HepG2 (cell line): ENCODE measurements around the gene TICAM2. TPM values are rescaled to one million over a fixed set of nuclear protein-coding genes. Genes with fewer than 3 reads are reported as not detected.

Experiments used
- AKNA ChIP-seq: sonication (generic); formaldehyde crosslinking; IDR thresholded peaks from 2 replicates; pipeline ENCODE4 v1.4.0; 2020; ENCODE audit warnings: missing genetic modification reagents, borderline replicate concordance
- FOXP1 ChIP-seq, 2 experiments: fragments of 450-650 bp in 1 of 2; IDR thresholded peaks; 2 replicates each; pipeline ENCODE4 v1.6.1; 2017 to 2018; ENCODE audit warnings: antibody characterized with exemption in 1 of 2
- GFI1 ChIP-seq: sonication (generic); formaldehyde crosslinking; IDR thresholded peaks from 2 replicates; pipeline ENCODE4 v1.5.0; 2020; ENCODE audit warnings: missing genetic modification reagents, mild to moderate bottlenecking, borderline replicate concordance
- KDM1A ChIP-seq: IDR thresholded peaks from 2 replicates; pipeline ENCODE4 v1.6.1; 2016; ENCODE audit warnings: missing compliant biosample characterization
- NFYC ChIP-seq: IDR thresholded peaks from 2 replicates; pipeline ENCODE4 v1.6.1; 2016; ENCODE audit warnings: missing genetic modification reagents, missing compliant biosample characterization
- PATZ1 ChIP-seq: sonication (generic); formaldehyde crosslinking; IDR thresholded peaks from 2 replicates; pipeline ENCODE4 v1.4.0; 2020; ENCODE audit warnings: missing genetic modification reagents
- POGK ChIP-seq: sonication (generic); formaldehyde crosslinking; conservative IDR thresholded peaks from 2 replicates; pipeline ENCODE4 v1.8.0; 2022; ENCODE audit warnings: mild to moderate bottlenecking, moderate library complexity, missing genetic modification reagents
- SNRNP70 ChIP-seq: fragments of 200-400 bp; formaldehyde crosslinking; IDR thresholded peaks from 2 replicates; pipeline ENCODE4 v1.6.1; 2017; ENCODE audit warnings: mild to moderate bottlenecking, low read depth, low read length, moderate library complexity
- SRY ChIP-seq: sonication (generic); formaldehyde crosslinking; IDR thresholded peaks from 2 replicates; pipeline ENCODE4 v1.8.0; 2022; ENCODE audit warnings: mild to moderate bottlenecking, missing genetic modification reagents
- ZNF629 ChIP-seq: sonication (generic); formaldehyde crosslinking; conservative IDR thresholded peaks from 2 replicates; pipeline ENCODE4 v1.5.0; 2020; ENCODE audit warnings: missing genetic modification reagents
- polyA plus RNA-seq, 8 experiments: library from polyadenylated mRNA; depleted of rRNA in 3 of 8; stranded (reverse) in 7 of 8; unstranded in 1 of 8; fragments of >200 nt; fragmentation: Illumina TruSeq in 4 of 8; extraction: Trizol in 4 of 8; gene quantifications; 2 replicates each; pipeline versions ENCODE4 v1.2.1 to v1.2.3, GENCODE V29; 2011 to 2016; ENCODE audit warnings: low read depth in 4 of 8, missing spikeins in 1 of 8, mixed read lengths in 1 of 8; ENCODE audit not compliant: insufficient read depth in 1 of 8
- total RNA-seq, 5 experiments: library from RNA; depleted of rRNA; stranded (reverse); fragments of >200 nt; fragmentation: Illumina TruSeq; extraction: Trizol; gene quantifications; 2 replicates each; pipeline ENCODE4 v1.2.3, GENCODE V29; 2016; ENCODE audit warnings: low read depth in 1 of 5
- TF ChIP-seq, protein P1 (sequence below): sonication (generic); formaldehyde crosslinking; IDR thresholded peaks from 2 replicates; pipeline ENCODE4 v1.8.0; 2022; ENCODE audit warnings: mild to moderate bottlenecking, missing genetic modification reagents
- TF ChIP-seq, protein P2 (sequence below): sonication (generic); formaldehyde crosslinking; IDR thresholded peaks from 2 replicates; pipeline ENCODE4 v1.5.0; 2020; ENCODE audit warnings: mild to moderate bottlenecking, missing genetic modification reagents, borderline replicate concordance
- TF ChIP-seq, protein P3 (sequence below): sonication (generic); formaldehyde crosslinking; IDR thresholded peaks from 2 replicates; pipeline ENCODE4 v1.8.0; 2023; ENCODE audit warnings: mild to moderate bottlenecking, missing genetic modification reagents

Gene TICAM2
- total and polyA plus RNA-seq, 2 of the 13 experiments (the other 11 are each of a cell fraction or from before 2014, with no cell fraction given) = 0.04 TPM; not detected in 1

DNA sequence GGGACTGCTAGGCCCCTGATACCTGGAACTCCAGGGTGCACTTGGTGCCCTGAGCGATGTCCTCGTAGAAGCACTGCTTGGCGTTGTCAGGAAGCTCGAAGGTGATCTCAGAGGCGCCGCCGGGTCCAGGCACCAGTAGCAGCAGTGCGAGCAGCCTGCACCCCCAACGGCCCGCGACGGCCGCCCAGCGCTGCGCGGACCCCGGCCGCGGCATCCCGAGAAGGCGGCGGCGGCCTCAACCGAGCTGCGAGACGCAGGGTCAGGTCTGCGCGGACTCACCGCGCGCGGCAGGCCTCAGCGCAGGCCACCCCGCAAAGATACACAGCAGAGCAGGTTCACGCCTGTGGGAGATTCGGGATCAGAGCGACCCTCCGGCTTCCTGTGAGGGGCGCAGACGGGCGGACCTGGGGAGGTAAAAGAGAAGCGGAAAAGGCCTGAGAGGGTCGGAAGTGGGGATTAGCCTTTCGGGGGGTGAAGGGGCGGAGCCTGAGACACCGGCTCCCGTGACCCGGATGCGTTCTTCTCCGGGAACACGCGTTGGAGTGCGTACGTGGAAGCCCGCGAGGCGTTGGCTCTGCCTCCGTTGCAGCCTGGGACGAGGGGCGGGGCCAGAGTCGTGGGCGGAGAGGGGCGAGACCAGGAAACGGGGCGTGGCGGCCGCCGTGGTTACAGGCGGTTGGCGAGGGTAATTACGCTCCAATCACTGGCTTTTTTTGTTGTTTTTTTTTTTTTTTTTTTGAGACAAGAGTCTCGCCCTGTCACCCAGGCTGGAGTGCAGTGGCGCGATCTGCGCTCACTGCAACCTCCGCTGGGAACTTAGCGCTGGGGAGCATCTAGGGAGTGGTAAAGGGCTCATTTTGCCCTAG, 23.5 kb upstream of the TICAM2 start, which contains the start of gene TMED7 (continued):
- peak; percentile 78 for TF ChIP-seq PATZ1 (CRISPR knock-in tag)
- TF ChIP-seq, protein P1, sequence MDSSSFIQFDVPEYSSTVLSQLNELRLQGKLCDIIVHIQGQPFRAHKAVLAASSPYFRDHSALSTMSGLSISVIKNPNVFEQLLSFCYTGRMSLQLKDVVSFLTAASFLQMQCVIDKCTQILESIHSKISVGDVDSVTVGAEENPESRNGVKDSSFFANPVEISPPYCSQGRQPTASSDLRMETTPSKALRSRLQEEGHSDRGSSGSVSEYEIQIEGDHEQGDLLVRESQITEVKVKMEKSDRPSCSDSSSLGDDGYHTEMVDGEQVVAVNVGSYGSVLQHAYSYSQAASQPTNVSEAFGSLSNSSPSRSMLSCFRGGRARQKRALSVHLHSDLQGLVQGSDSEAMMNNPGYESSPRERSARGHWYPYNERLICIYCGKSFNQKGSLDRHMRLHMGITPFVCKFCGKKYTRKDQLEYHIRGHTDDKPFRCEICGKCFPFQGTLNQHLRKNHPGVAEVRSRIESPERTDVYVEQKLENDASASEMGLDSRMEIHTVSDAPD = peak; percentile 40; the same call in 1 of the 2 replicates
- TF ChIP-seq SNRNP70 = no peak
- peak; percentile 80 for TF ChIP-seq GFI1
- TF ChIP-seq, protein P2, sequence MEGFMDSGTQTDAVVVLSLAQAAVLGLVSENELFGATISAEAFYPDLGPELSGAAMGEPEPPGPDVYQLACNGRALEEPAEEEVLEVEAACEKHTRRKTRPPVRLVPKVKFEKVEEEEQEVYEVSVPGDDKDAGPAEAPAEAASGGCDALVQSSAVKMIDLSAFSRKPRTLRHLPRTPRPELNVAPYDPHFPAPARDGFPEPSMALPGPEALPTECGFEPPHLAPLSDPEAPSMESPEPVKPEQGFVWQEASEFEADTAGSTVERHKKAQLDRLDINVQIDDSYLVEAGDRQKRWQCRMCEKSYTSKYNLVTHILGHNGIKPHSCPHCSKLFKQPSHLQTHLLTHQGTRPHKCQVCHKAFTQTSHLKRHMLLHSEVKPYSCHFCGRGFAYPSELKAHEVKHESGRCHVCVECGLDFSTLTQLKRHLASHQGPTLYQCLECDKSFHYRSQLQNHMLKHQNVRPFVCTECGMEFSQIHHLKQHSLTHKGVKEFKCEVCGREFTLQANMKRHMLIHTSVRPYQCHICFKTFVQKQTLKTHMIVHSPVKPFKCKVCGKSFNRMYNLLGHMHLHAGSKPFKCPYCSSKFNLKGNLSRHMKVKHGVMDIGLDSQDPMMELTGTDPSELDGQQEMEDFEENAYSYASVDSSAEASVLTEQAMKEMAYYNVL (CRISPR knock-in tag) = no peak
- peak; percentile 70; the same call in 1 of the 2 replicates for TF ChIP-seq POGK (CRISPR knock-in tag)
- 0 out of 2 replicates have a peak, but pooled peaks have one; percentile 32 for TF ChIP-seq FOXP1 (IDR thresholded peaks at IDR 0.05)
- 0 out of 2 replicates have a peak, but pooled peaks have one; percentile 28 for TF ChIP-seq FOXP1 (CRISPR knock-in tag; IDR thresholded peaks at IDR 0.05)
- TF ChIP-seq, protein P3, sequence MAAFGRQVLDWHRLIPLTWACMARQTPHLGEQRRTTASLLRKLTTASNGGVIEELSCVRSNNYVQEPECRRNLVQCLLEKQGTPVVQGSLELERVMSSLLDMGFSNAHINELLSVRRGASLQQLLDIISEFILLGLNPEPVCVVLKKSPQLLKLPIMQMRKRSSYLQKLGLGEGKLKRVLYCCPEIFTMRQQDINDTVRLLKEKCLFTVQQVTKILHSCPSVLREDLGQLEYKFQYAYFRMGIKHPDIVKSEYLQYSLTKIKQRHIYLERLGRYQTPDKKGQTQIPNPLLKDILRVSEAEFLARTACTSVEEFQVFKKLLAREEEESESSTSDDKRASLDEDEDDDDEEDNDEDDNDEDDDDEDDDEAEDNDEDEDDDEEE (CRISPR knock-in tag) = peak; percentile 75; the same call in 1 of the 2 replicates
- no peak for TF ChIP-seq ZNF629
- no peak for TF ChIP-seq KDM1A
- peak; percentile 84 for TF ChIP-seq SRY (CRISPR knock-in tag)
- no peak for TF ChIP-seq AKNA (CRISPR knock-in tag)
- peak; percentile 73 for TF ChIP-seq NFYC (CRISPR knock-in tag)
